Activated T-cell treated with anti-CD3 and anti-CD28 coated beads, Interleukin-2, amount 50 U/mL, for 48 hours (primary cell): ENCODE data around the gene ATG4C.
"Not testable (repeated sequence)": the region's sequence is repeated elsewhere in the genome, so short reads cannot be mapped to it uniquely, and the experiment has no call there.

Experiments used
- DNase-seq, 2 experiments: peaks; one replicate each; pipeline ENCODE4 v3.0.0-alpha.2; 2020

ATG4C gene

GRCh38 chr1:62774971-62775595, 8.8 kb upstream of the ATG4C start:
- no peak for DNase-seq

GRCh38 chr1:62778208-62778607, 5.7 kb upstream of the ATG4C start:
- no peak for DNase-seq

- no peak for DNase-seq
Observed at GRCh38 chr1:62781841-62782543, 1.9 kb upstream of the ATG4C start.

GRCh38 chr1:62782544-62783212, 1.3 kb upstream of the ATG4C start:
- DNase-seq = not testable (repeated sequence)

- DNase-seq = no peak
Observed at GRCh38 chr1:62784509-62785365, 805 bp downstream of the ATG4C start.

- no peak for DNase-seq
Observed at GRCh38 chr1:62790716-62791115, 6.8 kb downstream of the ATG4C start.

- DNase-seq = no peak
Observed at GRCh38 chr1:62794053-62794452, 10.1 kb downstream of the ATG4C start.

- DNase-seq = no peak
Observed at GRCh38 chr1:62796221-62796620, 12.3 kb downstream of the ATG4C start.

GRCh38 chr1:62799688-62800087, 15.8 kb downstream of the ATG4C start:
- no peak for DNase-seq

- no peak for DNase-seq
Observed at GRCh38 chr1:62800281-62800680, 16.3 kb downstream of the ATG4C start.

- no peak for DNase-seq
Observed at GRCh38 chr1:62800825-62801306, 16.9 kb downstream of the ATG4C start.

GRCh38 chr1:62809788-62810187, 25.9 kb downstream of the ATG4C start:
- no peak for DNase-seq

- DNase-seq = no peak
Observed at GRCh38 chr1:62810420-62811274, 26.7 kb downstream of the ATG4C start.

GRCh38 chr1:62823556-62823955, 39.6 kb downstream of the ATG4C start:
- no peak for DNase-seq

- DNase-seq = no peak
Observed at GRCh38 chr1:62826901-62827300, 43.0 kb downstream of the ATG4C start.

- not testable (repeated sequence) for DNase-seq
Observed at GRCh38 chr1:62827786-62828185, 43.9 kb downstream of the ATG4C start.

- DNase-seq = no peak
Observed at GRCh38 chr1:62832276-62832675, 48.3 kb downstream of the ATG4C start.

GRCh38 chr1:62833529-62833928, 49.6 kb downstream of the ATG4C start:
- no peak for DNase-seq

GRCh38 chr1:62834400-62834961, 50.5 kb downstream of the ATG4C start:
- DNase-seq = no peak

- no peak for DNase-seq
Observed at GRCh38 chr1:62836856-62837540, 53.1 kb downstream of the ATG4C start.

- no peak for DNase-seq
Observed at GRCh38 chr1:62840555-62840954, 56.6 kb downstream of the ATG4C start.
